NOMO-1 (cell line): ENCODE results near the gene ME1.
"Not testable (repeated sequence)": the region's sequence is repeated elsewhere in the genome, so short reads cannot be mapped to it uniquely, and the experiment has no call there.

Experiments used
- DNase-seq, 2 experiments: peaks; one replicate each; lab custom pipeline; 2025; ENCODE audit not compliant: unreplicated experiment in 2 of 2; lab: John Stamatoyannopoulos, UW

The ME1 gene

GRCh38 chr6:83192871-83193746, 237.7 kb downstream of the ME1 start, which contains the start of the genes PGM3 and RWDD2A:
TSS of gene PGM3 (minus strand) at chr6:83193265. CDS start at chr6:83191012, 2,253 bp downstream.
TSS of gene RWDD2A (plus strand) at chr6:83193357. CDS start at chr6:83194452, 1,095 bp downstream.
- peak; percentile 74 to 86 for DNase-seq

- DNase-seq = no peak
Observed at GRCh38 chr6:83192456-83192855, 238.4 kb downstream of the ME1 start.

GRCh38 chr6:83191974-83192373, 238.9 kb downstream of the ME1 start:
- DNase-seq = not testable (repeated sequence)

DNA sequence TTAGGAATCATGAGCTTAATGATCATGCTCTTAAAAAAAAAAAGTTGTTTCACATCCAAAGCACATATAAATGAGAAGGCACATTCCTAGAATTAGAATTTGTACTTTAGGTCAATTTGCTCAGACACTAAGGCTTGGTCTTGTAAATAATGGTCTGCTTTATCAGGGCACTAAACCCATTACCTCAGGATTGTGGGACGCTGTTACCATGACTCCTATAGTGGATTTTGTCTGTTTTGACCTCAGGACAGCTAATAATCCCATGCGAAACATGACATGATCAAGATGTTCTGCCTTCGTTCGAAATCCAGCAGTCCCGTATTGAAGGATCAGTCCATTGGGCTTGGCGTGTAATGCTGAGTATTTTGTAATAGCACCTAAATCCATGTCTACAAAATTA, 240.2 kb downstream of the ME1 start:
- no peak for DNase-seq

GRCh38 chr6:83188501-83188900, 242.3 kb downstream of the ME1 start:
- no peak for DNase-seq

GRCh38 chr6:83185096-83185495, 245.8 kb downstream of the ME1 start:
- no peak for DNase-seq

DNA sequence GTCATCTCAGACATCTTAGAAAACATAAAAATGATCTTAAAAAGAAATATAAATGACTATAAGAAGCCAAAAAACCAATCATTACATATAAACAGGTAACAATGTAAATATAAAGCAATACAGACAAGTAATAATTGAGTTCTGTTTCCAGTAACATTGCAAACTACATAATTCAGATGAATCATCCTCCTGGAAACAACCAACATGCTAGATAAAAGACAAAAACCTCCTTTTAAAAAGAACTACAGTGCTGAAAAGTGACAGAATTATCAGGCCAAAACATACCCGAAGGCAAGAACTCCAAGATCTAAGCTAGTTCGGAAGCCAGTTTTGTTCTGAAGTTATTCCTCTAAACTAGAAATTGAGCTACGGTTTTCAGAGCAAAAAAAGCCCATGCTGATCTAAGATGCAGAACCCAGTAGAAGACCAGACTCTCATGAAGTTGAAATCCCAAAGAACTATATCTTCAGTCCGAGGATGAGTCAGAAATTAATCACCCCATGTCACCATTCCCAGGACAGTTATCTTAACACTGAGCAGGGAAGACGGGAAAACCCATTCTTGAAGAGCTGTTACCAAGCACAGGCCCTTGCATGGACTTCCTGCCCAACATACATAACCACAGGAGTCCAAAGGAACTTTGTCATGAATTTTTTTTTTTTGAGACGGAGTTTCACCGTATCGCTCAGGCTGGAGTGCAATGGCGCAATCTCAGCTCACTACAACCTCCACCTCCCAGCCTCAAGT, 247.6 kb downstream of the ME1 start:
- DNase-seq = no peak

- DNase-seq = no peak
Observed at GRCh38 chr6:83182114-83182513, 248.7 kb downstream of the ME1 start.

GRCh38 chr6:83180426-83180950, 250.4 kb downstream of the ME1 start:
- DNase-seq = no peak

DNA sequence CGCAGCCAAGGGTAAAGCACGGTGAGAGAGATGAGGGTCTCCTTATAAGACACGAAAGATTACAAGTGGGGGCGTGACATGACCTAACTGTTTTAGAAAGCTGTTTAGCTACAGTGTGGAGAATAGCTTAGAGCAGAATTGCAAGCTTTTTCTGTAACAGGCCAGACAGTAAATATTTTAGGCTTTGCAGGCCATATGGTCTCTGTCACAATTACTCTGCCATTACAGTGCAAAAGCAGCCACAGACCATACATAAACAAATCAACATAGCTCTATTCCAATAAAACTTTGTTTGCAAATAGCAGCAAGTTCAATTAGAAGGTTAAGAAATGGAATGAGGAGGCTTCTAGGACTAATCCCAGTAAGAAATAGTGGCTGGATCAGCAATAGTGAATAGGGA, 254.6 kb downstream of the ME1 start:
- DNase-seq = no peak

- no peak for DNase-seq
Observed at GRCh38 chr6:83169511-83169910, 261.3 kb downstream of the ME1 start.

DNA sequence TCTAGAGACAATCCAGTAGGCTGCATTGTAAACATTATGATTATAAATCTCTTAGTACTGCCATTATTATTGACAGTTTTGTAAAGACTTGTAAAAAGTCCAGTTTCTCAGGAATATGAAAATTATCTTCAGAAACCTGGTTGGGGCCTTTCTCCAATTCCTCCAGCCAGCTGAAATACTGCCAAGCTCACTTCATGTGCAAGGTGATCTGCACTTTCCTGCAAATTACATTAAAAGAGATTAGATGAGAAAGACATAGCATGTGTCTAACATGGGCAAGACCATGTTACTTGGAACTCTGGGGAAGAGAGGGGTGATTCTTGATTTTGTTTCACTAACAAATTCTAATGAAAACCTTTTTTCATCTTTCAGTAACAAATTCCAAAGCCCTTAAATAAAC, 261.7 kb downstream of the ME1 start:
- DNase-seq = no peak

DNA sequence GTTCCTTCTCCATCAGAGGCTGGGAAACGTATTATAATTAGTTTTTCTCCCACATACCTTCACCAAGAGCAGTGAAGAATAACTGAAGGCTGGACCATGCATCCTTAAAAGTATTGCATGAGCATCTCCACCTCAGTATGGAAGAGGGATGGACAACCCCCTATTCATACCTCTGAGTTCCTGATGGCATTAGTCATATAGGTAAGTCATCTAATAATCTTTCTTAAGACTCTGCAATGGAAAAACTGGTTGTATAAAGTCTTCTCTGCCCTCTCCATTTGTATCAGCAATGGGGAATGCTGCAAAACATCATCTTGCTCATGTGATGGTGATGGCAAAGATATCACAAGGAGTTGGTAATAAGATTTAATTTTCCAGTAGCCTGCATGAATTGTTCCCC, 262.3 kb downstream of the ME1 start:
- DNase-seq = no peak

DNA sequence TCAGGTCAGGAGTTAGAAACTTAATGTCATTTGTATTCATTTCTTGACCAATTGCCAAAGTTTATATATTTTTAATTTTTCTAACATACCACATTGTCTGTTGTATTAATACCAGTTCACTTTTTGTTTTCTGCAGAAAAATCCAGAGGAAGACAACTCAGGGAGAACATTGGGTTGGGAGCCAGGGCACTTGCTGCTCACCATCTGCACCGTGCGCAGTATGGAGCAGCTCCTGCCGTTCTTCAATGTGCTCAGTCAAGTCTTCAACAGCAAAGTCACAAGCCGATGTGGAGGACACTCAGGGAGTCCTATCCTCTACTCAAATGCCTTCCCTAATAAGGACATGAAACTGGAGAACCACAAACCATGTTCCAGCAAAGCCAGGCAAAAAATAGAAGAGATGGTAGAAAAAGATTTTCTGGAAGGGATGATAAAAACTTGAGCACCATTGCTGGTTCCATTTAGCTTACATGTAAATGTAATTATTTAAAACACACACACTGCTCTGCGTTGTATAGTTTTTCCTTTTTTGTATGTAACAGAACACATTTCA, 263.0 kb downstream of the ME1 start:
- DNase-seq = no peak
